Occipital lobe (tissue), 2 donors: ENCODE results near the gene RABEP2. TPM values are rescaled to one million over a fixed set of nuclear protein-coding genes. Genes with fewer than 3 reads are reported as not detected.
"Not testable (repeated sequence)": the region's sequence is repeated elsewhere in the genome, so short reads cannot be mapped to it uniquely, and the experiment has no call there.

ENCODE experiments used
- DNase-seq: peaks from one replicate; lab custom pipeline; 2025; lab: John Stamatoyannopoulos, UW
- total RNA-seq: library from RNA; depleted of rRNA; stranded (reverse); fragments of >200 nt; gene quantifications from one replicate; pipeline ENCODE4 v1.2.3, GENCODE V29; 2014

Gene RABEP2, protein sequence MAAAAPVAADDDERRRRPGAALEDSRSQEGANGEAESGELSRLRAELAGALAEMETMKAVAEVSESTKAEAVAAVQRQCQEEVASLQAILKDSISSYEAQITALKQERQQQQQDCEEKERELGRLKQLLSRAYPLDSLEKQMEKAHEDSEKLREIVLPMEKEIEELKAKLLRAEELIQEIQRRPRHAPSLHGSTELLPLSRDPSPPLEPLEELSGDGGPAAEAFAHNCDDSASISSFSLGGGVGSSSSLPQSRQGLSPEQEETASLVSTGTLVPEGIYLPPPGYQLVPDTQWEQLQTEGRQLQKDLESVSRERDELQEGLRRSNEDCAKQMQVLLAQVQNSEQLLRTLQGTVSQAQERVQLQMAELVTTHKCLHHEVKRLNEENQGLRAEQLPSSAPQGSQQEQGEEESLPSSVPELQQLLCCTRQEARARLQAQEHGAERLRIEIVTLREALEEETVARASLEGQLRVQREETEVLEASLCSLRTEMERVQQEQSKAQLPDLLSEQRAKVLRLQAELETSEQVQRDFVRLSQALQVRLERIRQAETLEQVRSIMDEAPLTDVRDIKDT
- 17.8 TPM for total RNA-seq

DNA sequence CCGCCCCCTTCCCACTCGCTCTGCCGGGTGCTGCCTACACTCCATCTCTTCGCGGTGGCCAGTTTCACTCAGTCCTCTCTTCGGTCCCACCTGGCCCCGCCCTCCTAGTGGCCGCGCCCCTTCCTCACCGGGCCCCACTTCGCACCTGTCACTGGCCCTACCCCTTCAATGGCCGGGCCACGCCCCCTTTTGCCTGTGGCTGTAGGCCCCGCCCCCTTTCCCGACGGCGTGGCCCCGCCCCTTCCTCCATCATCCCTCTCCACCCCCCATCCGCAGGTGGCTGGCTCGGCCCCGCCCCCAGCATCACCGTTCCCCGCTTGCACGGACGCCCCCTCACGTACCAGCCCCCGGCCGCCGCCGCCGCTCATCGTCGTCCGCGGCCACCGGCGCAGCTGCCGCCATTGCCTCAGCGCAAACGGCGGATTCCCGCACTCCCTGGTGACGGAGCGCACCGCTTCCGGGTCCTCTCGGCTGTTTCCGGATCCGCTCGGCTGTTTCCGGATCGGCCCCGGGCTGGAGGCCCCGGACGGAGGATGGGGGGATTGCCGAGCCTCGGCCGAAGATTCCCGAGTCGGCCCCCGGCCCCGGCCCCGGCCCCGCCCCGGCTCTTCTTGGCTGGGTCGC, at the start of gene RABEP2:
Gene RABEP2, minus strand, starts transcription at position 477 of the 624 bp plus-strand sequence. Its CDS starts 75 bp downstream, at position 402.
- peak; percentile 82 for DNase-seq

DNA sequence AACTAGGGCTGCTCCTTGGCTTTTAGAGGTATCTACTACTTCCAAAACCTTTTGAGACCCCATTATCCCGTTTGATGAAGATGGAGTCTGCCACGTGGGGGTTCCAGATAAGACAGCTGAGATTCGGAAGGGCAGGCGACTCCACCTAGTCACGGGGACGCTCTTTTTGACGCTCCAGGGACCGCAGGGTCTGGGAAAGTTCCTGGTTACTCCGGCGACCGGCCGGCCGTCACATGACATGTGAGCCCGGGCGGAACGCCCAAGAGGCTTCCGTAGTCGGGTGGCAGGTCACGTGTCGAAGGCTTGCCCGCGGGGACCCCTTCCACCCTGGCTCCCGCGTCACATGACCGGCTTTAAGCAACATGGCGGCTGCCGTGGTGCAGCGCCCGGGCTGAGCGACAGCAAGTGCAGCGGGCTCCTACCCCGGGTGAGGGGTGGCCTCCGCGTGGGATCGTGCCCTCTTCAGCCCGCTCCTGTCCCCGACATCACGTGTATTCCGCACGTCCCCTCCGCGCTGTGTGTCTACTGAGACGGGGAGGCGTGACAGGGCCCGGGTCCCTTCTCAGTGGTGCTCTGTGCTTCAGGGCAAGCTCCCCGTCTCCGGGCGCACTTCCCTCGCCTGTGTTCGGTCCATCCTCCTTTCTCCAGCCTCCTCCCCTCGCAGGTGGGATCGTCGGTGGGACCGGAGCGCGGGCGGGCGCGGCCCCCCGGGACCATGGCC, 49.6 kb upstream of the RABEP2 start, which contains the start of gene SPNS1:
Gene SPNS1, plus strand, starts transcription at position 342 of the 721 bp plus-strand sequence. Its CDS starts 374 bp downstream, at position 716.
- DNase-seq = peak; percentile 94

DNA sequence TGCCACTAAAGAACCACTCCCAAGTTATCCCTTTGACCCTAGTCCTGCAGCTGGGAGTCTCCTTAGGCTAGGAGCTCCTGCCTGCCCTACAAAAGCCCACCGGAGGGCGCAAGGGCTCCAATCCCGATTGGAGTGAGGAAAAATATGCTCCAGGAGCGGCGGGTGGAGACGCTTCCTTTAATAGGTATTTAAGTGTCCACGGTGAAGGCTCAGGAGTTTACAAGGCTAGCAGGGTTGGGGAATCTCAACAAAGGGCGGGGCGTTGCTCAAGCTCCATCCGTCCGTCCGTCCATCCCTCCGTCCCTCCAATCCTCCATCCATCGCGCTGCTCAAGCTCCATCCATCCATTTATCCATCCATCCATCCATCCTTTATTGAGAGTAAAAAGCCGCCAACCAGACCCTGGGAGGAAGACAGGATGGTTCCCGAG, 49.0 kb upstream of the RABEP2 start:
- DNase-seq = peak; percentile 30

DNA sequence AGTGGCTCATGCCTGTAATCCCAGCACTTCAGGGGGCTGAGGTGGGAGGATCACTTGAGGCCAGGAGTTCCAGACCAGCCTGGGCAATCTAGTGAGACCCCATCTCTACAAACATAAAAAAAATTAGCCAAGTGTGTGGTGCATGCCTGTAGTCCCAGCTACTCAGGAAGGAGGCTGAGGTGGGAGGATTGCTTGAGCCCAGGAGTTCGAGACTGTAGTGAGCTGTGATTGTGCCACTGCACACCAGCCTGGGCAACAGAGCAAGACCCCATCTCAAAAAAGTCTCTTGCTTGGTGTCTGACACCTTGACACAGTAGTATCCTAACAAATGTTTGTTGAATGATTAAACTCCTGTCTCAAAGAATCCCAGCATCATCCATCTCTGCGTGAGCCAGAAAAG, 44.7 kb upstream of the RABEP2 start:
- not testable (repeated sequence) for DNase-seq

DNA sequence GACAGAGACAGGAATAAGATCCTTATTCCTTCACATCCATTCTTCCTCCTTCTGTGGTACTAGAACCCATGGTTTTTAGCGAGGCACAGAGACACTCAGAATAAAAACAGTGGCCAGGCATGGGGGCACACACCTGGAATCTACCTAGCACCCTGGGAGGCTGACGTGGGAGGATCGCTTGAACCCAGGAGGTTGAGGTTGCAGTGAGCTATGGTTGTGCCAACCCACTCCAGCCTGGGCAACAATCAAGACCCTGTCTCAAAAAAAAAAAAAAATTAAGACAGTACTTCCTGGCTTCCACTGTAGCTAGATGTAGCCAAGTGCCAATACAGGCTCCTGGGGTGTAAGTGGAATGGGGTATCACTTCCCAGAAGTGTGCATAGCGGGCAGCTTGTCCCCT, 42.1 kb upstream of the RABEP2 start:
- DNase-seq = no peak

DNA sequence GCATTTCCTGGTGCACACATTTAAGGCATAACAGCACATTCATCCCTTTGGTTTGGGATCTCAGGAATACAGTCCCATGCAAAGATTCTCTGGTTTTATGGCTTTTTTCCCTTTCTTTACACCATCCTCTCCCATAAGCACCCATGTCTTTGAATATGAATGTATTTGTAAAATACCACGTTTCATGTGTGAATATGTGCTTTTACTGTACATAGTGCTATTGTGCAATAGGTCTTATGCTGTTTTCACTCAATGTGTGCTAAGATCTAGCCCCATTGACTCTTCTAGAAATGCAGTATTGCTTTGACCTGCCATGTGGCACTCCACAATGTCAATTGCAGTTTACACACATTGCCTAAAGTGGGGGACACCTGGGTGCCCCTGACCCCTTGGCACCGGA, 39.5 kb upstream of the RABEP2 start:
- DNase-seq = no peak

DNA sequence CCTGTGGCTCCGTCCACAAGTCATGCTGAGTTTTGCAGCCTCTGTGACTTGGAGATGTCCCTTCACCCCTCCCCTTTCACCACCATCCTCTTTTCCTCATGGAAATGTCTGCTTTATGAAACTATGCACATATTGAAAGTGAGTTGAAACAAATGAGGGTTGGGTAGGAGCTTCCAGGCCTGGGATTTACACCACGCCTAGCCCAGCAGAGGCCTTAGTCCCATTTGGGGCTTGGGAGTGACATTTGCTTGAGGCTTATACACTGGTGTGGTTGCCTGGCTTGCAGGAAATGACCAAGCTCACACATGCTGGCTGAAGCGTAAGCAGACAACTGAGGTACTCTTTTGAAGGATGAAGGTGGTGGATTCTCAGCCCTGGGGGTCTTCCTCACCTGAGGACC, 39.0 kb upstream of the RABEP2 start:
- DNase-seq = no peak

DNA sequence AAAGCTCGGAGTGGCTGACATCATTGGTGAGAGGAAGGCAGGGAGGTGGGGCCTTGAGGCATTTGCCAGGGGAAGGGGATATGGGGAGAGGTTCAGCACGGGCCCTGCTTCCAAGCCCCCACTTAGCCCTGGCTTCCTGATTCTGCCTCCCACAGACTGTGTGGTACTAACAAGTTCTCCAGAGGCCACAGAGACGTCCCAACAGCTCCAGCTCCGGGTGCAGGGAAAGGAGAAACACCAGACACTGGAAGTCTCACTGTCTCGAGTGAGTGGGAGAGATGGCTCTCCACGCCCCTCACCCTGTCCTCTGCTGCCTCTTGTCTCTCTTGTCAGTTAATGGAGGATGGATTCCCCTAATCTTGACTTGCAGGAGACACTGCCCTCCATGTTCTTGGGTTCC, 33.8 kb upstream of the RABEP2 start:
- no peak for DNase-seq

DNA sequence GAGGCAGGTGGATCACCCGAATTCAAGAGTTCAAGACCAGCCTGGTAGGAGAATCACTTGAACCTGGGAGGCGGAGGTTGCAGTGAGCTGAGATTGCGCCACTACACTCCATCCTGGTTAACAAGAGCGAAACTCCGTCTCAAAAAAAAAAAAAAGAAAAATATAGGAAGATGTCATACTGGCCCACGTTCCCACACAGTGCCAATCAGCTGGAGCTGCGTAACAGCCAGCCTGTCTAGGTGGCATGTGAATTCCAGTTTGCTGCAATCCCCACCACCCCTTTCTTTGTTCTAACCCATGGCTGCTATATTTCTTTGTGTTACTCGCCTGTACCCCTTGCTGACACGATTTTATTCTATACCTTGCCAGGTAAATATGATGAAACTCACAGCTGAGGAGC, 33.2 kb upstream of the RABEP2 start:
- no peak for DNase-seq

DNA sequence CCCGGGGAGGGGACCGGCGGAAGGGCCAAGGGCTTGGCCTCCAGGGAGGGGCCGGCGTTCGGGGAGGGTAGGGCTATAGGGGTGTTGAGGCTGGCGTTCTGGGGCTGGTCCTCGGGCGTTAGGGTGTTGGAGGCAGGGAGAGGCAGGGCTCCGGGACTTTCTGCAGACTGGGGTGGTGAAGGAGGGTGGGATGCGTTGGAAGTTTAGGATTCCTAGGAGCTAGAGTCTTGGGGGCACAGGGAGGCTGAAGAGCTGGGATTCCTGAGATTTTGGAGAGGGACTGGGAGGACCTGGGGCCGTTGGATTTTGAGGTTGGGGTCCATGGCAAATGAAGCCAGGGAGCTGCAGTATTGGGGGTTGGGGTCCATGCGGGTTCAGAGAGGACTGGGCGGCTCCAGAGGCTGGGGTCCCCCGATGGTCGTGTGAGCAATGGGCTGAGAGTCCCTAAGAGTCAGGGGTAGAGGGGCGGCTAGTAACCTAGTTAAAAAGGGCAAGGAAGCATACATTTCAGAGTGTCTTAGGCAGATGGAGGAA, 26.4 kb upstream of the RABEP2 start:
- DNase-seq = no peak

DNA sequence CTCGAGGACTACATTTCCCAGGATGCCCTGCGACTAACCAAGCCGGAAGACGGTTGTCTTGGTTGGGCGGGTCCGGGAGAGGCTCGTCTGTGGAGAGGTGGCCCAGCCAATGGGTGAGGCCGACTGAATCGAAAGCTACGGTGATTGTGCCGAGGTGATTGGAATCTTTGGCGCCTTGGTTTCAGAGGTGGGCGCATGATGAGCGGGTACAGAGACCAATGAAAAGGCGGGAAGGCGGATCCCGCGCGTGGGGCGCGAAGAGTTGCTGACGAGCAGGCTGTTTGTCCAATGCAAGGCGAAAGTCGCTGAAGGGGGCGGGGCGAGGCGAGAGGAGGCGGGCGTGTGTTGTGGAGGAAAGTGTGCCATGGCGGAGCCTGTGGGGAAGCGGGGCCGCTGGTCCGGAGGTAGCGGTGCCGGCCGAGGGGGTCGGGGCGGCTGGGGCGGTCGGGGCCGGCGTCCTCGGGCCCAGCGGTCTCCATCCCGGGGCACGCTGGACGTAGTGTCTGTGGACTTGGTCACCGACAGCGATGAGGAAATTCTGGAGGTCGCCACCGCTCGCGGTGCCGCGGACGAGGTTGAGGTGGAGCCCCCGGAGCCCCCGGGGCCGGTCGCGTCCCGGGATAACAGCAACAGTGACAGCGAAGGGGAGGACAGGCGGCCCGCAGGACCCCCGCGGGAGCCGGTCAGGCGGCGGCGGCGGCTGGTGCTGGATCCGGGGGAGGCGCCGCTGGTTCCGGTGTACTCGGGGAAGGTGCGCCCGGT, 25.8 kb upstream of the RABEP2 start, which contains the start of gene NFATC2IP:
Gene NFATC2IP, plus strand, starts transcription at position 290 of the 762 bp plus-strand sequence. Its CDS starts 75 bp downstream, at position 365.
- peak; percentile 100 for DNase-seq

DNA sequence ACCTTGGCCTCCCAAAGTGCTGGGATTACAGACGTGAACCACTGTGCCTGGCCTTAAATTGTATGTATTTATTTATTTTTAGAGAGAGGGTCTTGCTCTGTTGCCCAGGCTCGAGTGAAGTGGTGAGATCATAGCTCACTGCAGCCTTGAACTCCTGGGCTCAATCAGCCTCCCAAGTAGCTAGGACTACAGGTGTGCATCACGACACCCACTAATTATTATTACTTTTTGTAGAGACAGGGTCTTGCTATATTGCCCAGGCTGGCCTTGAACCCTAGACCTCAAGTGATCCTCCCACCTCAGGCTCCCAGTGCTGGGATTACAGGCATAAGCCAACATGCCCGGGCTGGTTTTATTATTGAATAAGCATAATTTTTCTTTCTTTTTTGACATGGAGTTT, 21.6 kb upstream of the RABEP2 start:
- DNase-seq = no peak

DNA sequence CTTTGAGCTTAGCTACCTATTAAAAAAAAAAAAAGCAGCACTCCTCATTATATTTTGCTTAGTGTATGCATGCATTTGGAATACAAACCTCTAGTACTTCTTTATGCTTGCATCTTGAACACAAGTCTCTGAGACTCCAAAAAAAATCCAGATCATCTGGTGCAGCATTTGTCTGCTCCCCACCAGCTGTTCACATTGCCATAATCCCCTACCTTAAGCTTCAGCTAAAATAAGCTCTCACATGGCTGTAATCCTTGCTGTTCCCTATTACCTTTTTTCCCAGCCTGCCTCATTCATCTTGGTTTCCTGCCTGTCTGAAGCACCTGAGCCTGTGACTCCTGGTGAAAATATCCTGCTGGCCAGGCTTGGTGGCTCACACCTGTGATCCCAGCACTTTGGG, 18.2 kb upstream of the RABEP2 start:
- no peak for DNase-seq

DNA sequence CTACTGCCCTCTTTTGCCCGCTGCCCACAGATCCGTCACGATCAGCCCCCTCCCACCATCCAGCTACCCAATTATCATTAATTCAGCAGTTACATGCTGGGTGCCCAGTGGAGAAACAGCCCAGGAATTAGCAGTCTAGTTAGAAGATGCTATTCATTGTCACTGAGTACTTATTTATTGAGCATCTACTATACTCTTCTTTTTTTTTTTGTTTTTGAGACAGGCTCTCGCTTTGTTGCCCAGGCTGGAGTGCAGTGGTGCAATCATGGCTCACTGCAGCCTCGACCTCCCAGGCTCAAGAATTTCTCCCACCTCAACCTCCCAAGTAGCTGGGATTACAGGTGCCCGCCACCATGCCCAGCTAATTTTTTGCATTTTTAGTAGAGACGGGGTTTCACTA, 14.8 kb upstream of the RABEP2 start:
- DNase-seq = not testable (repeated sequence)

DNA sequence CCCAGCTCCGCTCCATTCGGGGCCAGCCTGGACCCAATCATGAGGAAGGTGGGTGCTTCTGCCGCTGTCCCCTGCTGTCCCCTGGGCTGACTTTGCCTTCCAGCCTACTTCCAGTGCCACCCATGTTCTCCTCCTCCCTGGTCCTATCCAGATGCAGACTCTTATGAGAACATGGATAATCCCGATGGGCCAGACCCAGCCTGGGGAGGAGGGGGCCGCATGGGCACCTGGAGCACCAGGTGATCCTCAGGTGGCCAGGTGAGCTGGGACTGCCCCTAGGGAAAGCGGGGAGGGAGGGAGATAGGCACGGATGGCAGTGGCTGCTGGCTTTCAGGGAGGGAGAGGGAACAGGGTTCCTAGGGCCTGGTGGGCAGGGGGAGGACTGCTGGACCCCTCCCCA, 13.7 kb upstream of the RABEP2 start:
- no peak for DNase-seq

DNA sequence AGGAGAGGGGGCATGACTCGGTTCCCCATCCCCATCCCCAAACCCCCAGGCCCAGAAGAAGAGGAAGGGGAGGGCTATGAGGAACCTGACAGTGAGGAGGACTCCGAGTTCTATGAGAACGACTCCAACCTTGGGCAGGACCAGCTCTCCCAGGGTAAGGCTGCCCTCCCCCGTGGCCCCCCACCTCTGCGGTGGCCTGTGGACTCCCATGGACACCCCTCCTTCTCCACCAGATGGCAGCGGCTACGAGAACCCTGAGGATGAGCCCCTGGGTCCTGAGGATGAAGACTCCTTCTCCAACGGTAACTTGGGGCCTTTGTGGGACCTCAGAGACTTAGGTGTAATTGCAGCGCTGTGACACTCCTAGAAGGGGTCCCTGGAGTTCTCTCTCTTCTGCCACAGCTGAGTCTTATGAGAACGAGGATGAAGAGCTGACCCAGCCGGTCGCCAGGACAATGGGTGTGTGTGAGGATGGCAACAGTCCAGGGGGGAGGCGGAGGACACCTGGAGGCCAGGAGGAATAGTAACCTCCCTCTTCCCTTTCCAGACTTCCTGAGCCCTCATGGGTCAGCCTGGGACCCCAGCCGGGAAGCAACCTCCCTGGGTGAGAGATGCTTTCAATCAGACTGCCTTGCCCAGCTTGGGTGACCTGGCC, 12.3 kb upstream of the RABEP2 start:
- no peak for DNase-seq

DNA sequence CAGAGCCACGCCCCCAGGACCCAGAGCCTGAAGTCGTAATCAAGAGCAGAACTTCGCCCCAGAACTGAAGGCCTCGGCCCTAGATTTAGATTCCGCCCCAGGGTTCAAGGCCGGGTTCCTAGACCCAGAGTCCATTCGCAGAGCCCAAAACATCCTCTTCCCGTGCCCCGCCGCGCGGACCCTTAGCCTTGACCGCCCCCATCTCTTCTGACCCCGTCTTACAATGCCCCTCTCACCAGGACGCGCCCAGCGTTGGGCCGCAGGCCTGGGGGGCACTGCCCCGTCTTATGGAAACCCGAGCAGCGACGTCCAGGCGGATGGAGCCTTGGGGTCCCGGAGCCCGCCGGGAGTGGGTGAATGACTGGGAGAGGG, 11.7 kb upstream of the RABEP2 start:
- no peak for DNase-seq

DNA sequence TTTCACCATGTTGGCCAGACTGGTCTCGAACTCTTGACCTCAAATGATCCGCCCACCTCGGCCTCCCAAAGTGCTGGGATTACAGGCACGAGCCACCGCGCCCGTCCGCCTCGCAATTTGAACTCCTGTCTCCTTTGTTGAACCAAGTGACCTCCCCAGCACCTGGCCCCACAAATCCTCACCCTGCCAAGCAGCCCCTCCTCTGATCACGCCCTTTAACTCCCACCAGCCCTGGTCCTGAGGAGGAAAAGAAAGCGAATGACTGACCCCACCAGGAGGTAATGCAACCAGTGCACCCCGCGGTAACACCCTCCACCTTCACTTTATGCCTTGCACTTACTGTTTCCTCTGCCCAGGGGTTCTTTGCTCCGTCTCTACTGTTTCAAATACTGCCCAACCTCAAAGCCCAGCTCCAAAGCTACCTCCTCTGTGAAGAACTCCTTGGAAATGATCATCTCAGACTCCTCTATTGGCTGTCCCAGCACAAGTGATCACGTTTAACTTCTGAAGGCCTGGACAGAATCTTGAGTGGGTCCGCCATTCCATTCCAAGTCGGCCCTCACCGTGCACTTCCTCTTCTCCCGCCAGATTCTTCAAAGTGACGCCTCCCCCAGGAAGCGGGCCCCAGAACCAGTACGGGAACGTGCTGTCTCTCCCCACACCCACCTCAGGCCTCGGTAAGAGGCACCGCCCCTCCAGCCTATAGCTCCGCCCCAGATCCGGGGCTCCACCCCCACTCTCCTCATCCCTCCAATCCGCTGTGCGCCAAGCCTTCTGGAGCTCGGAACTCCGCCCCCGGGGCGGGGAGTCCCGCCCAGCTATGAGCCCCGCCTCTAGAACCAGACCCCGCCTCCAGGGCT, 11.1 kb upstream of the RABEP2 start:
- peak; percentile 18 for DNase-seq

DNA sequence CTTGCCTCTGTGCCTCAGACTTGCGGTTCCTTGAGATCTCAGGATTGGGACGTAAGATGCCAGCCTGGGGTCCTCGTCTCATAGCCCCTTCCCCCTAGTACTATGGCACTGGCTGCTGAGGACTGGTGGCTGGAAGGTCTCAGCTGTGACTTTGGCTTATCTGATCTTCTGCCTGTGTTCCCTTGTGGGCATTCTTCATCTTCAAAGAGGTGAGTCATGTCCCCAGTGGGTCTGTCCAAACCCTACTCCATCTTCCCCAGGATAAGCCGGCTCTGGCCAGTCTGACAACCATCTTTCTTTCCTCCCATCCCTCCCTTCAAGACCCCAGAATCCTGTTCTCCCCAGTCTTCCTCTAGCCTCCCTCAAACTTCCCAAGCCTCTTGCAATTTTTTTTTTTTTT, 10.3 kb upstream of the RABEP2 start:
- DNase-seq = no peak
